Dendritic cell treated with granulocyte-macrophage colony-stimulating factor and Interleukin-4, amounts not matched to agents 40 ng/mL and 50 ng/mL, for 4 days (primary cell): ENCODE data around the gene DOCK3.
"Not testable (repeated sequence)": the region's sequence is repeated elsewhere in the genome, so short reads cannot be mapped to it uniquely, and the experiment has no call there.

Experiments used
- H3K27ac Mint-ChIP-seq: one replicate; pipeline ENCODE4 v1.8.0; 2022; ENCODE audit warnings: mild to moderate bottlenecking, mixed read lengths
- H3K27me3 Mint-ChIP-seq: one replicate; pipeline ENCODE4 v1.8.0; 2022; ENCODE audit warnings: mild to moderate bottlenecking, mixed read lengths
- H3K36me3 Mint-ChIP-seq: one replicate; pipeline ENCODE4 v1.8.0; 2022; ENCODE audit warnings: low read depth, mixed read lengths
- H3K4me1 Mint-ChIP-seq: one replicate; pipeline ENCODE4 v1.8.0; 2022; ENCODE audit warnings: low read depth, mixed read lengths
- H3K4me3 Mint-ChIP-seq: one replicate; pipeline ENCODE4 v1.8.0; 2022; ENCODE audit warnings: mild to moderate bottlenecking, moderate library complexity, mixed read lengths
- H3K9me3 Mint-ChIP-seq: one replicate; pipeline ENCODE4 v1.8.0; 2022; ENCODE audit warnings: mixed read lengths
- intact Hi-C: fragments of 100-400 bp; cut with micrococcal nuclease; formaldehyde crosslinking; loops from one replicate; pipeline ENCODE4 v1.15.0; 2022

DOCK3 gene

DNA sequence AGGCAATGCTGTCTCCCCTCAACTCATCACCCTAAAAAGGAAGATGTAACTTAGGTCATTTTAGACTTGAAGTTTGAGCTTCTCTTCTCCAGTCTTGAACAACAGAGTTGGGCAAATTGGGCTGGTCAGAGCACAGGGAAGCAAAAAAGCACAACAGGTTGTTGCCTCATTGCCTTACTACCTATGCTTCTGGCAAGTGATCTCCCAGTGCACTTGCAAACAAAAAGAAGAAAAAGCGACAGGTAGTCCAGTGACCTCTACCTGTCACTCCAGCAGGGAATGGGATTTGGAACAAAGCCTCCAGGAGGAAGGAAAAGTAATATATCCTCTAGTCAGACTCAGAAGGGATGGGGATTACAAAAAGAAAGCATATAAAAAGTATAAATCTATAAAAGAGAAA is 550.1 kb downstream of the DOCK3 start:
- peaks cover 4% of the 10 kb centered on the region for H3K27me3 Mint-ChIP-seq
- no peaks in the 10 kb centered on the region for H3K4me1 Mint-ChIP-seq
- no peaks in the 10 kb centered on the region for H3K9me3 Mint-ChIP-seq
- H3K27ac Mint-ChIP-seq, result no peak overlapping the region
- intact Hi-C loops, result no loop called here
- no peaks in the 10 kb centered on the region for H3K36me3 Mint-ChIP-seq
- no peak overlapping the region for H3K4me3 Mint-ChIP-seq

DNA sequence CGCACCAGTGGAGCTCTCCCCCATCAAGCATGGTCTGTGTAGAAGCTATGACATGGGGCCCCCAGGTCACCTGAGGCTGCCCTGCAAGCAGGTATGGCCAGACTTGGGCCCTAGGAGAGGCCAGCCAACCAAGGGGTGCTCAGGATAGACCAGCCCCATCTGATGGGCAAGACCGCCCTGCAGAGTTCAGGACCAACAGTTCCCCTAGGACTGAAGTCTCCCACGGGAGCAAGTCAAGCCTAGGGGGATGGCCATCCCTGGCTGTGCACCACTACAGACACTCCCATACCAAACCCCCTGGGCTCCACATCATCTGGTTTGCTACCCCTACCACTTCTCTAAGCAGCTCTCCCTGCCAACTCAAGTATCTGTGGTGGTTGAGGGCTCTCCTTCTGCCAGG is 568.2 kb downstream of the DOCK3 start:
- H3K36me3 Mint-ChIP-seq, result no peaks in the 10 kb centered on the region
- no peaks in the 10 kb centered on the region for H3K27me3 Mint-ChIP-seq
- no peaks in the 10 kb centered on the region for H3K9me3 Mint-ChIP-seq
- H3K4me3 Mint-ChIP-seq, result no peak overlapping the region
- H3K27ac Mint-ChIP-seq, result peak overlapping the region; percentile 64
- H3K4me1 Mint-ChIP-seq, result peaks cover 20% of the 10 kb centered on the region
- intact Hi-C loops, result no loop called here

DNA sequence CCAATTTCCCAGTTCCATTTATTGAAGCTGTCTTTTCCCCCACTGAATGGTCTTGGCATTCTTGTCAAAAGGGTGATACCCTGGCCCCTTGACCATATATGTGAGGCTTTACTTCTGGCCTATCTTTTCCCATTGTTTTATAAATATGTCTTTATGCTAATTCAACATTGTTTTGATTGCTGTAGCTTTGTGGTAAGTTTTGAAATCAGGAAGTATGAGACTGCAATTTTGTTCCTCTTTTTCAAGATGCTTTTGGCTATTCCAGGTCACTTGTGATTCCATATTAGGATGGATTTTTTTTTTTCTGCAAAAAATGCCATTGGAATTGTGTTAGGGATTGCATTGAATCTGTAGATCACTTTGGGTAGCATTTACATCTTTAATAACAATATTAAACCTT is 569.2 kb downstream of the DOCK3 start:
- Mint-ChIP-seq H3K27ac (peak overlapping the region; percentile 64), H3K4me1 (peaks cover 20% of the 10 kb centered on the region)
- intact Hi-C loops, result no loop called here

DNA sequence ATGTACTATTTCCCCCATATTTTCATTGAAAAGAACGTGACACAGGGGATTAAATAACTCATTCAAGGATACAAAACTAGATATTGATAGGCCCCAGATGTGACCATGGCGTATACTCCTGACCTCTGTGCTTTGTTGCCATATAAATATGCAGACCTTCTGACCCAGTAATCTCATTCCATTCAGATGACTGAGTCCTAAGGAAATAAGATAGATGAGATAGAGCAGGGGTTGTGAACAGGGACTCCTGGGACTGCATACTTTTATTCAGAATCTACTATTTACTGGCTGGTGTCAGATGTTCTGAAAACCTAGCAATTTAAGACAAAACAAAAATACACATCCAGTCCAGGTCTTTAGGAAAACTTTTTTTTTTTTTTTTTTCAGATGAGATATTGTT is 571.1 kb downstream of the DOCK3 start:
- intact Hi-C loops, result no loop called here
- Mint-ChIP-seq H3K27me3 (no peaks in the 10 kb centered on the region), H3K36me3 (no peaks in the 10 kb centered on the region), H3K4me1 (peaks cover 20% of the 10 kb centered on the region), H3K27ac (no peak overlapping the region), H3K9me3 (no peaks in the 10 kb centered on the region), H3K4me3 (no peak overlapping the region)

More for the DNA sequence above, 569.2 kb downstream of the DOCK3 start:
- Mint-ChIP-seq H3K27me3 (no peaks in the 10 kb centered on the region), H3K36me3 (no peaks in the 10 kb centered on the region), H3K9me3 (no peaks in the 10 kb centered on the region), H3K4me3 (no peak overlapping the region)

DNA sequence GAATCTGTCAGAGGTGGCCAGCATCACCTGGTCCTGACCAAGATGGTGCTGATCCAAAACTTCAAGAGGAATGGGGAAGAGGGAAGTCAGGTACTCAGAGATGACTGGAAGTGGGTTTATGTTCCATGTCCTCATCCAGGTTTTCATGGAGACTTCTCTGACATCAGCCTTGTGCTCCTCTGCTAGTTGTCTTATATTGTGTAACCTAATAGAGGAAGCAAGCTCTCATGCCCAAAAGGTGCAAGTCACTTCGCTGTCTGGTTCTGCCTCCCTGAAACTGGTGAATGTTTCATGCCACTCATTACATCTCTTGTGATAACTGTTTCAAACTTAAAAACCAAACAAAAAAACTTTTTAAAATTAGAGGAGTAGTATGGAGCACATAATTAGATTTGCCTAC is 583.1 kb downstream of the DOCK3 start:
- peaks cover 3% of the 10 kb centered on the region for H3K27me3 Mint-ChIP-seq
- intact Hi-C loops, result no loop called here
- no peaks in the 10 kb centered on the region for H3K9me3 Mint-ChIP-seq
- H3K4me3 Mint-ChIP-seq, result no peak overlapping the region
- peaks cover 17% of the 10 kb centered on the region for H3K4me1 Mint-ChIP-seq
- no peak overlapping the region for H3K27ac Mint-ChIP-seq
- H3K36me3 Mint-ChIP-seq, result no peaks in the 10 kb centered on the region

DNA sequence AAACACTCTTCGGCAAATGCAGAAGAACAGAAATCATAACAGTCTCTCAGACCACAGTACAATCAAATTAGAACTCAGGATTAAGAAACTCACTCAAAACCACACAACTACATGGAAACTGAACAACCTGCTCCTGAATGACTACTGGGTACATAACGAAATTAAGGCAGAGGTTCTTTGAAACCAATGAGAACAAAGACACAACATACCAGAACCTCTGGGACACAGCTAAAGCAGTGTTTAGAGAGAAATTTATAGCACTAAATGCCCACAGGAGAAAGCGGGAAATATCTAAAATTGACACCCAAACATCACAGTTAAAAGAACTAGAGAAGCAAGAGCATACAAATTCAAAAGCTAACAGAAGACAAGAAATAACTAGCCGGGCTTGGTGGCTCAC is 589.4 kb downstream of the DOCK3 start:
- H3K27ac Mint-ChIP-seq, intact Hi-C loops, H3K4me3 Mint-ChIP-seq, H3K27me3 Mint-ChIP-seq, H3K9me3 Mint-ChIP-seq, H3K36me3 Mint-ChIP-seq: not testable (repeated sequence)
- peaks cover 11% of the 10 kb centered on the region for H3K4me1 Mint-ChIP-seq

DNA sequence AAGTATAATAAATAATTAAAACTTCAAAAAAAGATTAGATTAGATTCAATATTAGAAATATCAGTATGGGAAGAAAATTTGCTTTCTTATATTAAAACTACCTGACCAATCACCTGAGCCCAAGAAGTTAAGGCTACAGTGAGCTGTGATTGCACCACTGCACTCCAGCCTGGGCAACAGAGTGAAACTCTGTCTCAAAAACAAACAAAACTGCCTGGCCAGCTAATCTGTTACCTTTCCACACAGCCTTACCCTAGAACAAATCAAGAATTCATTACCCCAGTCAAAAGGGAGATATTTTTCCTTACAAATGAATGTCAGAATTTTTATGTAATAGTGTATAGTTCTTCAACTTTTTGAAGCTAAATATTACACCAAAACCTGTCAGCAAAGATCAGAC is 593.4 kb downstream of the DOCK3 start:
- intact Hi-C loops, result no loop called here
- H3K27ac Mint-ChIP-seq, result no peak overlapping the region
- H3K27me3 Mint-ChIP-seq, result peaks cover 2% of the 10 kb centered on the region
- H3K9me3 Mint-ChIP-seq, result no peaks in the 10 kb centered on the region
- H3K36me3 Mint-ChIP-seq, result no peaks in the 10 kb centered on the region
- H3K4me1 Mint-ChIP-seq, result peaks cover 6% of the 10 kb centered on the region
- no peak overlapping the region for H3K4me3 Mint-ChIP-seq

DNA sequence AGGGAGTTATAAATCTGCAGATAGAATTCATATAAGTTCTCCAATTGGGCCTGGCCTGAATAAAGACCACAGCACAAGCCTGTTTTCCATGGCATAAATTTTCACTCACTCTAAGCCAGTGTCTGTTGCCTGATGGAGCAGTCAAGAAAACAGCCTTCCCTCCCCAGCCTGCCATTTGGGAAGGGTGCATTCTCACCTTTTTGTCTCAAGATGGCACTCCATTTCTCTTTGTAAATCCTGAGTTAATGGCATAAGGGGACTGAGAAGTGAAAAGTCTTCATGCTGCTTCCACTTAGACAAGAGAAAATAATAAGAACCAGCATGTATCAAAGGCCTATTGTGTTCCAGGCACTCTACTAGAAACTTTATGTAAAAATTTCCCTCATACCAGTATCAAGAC is 594.7 kb downstream of the DOCK3 start:
- H3K4me3 Mint-ChIP-seq, result no peak overlapping the region
- no peaks in the 10 kb centered on the region for H3K27me3 Mint-ChIP-seq
- peaks cover 6% of the 10 kb centered on the region for H3K4me1 Mint-ChIP-seq
- no peaks in the 10 kb centered on the region for H3K9me3 Mint-ChIP-seq
- intact Hi-C loops, result no loop called here
- no peaks in the 10 kb centered on the region for H3K36me3 Mint-ChIP-seq
- H3K27ac Mint-ChIP-seq, result no peak overlapping the region

DNA sequence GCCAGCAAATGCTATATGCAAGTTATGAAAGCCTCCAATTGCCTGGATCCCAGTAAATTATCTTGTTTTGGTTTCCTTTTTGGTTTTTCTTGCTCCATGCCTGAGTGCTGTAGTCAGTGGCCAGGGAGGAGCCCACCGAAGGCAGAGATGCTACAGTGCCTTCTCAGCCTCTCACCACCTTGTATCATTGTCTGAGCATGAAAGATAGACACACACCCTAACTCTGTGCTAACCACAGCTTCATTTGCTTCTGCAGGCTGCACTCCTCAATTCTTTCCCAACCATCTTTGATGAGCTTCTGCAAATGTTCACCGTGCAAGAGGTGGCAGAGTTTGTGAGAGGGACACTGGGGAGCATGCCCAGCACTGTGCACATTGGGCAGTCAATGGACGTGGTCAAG is 595.8 kb downstream of the DOCK3 start:
- Mint-ChIP-seq H3K36me3 (no peaks in the 10 kb centered on the region), H3K9me3 (no peaks in the 10 kb centered on the region), H3K27me3 (no peaks in the 10 kb centered on the region), H3K4me3 (no peak overlapping the region), H3K27ac (no peak overlapping the region), H3K4me1 (peaks cover 6% of the 10 kb centered on the region)
- intact Hi-C loops, result no loop called here

DNA sequence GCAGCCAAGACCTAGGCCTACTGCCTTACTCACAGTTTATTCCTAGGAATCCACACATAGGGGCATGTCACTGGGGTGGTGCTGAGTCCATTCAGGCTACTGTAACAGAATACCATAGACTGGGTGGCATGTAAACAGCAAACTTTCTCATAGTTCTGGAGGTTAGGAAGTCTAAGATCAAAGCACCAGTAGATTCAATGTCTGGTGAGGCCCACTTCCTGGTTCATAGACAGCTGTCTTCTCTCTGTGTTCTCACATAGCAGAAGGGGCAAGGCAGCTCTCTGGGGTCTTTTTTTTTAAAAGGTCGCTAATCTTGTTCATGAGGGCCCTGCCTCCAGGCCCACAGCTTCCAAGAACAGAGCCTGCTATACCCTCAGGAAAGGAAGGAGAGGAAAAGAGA is 596.4 kb downstream of the DOCK3 start:
- no peak overlapping the region for H3K27ac Mint-ChIP-seq
- H3K4me3 Mint-ChIP-seq, result no peak overlapping the region
- H3K36me3 Mint-ChIP-seq, result no peaks in the 10 kb centered on the region

DNA sequence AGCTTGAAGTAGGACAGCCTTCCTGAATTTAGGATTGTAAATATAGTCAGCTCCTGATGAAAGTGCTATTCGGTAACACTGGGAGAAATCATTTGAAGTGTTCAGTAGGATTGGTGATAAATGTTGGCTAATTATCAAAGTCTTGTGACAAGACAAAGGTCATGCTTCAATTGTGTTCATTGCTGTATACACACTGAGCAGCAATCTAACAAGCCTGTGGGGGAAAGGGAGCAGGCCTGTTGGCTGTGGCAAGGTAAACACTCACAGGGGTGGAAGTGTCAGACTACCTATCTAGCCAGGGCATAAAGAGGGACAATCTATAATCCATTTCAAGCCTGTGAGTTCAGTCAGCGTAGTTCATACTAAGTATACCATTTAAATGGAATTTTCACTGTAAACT is 599.3 kb downstream of the DOCK3 start:
- Mint-ChIP-seq H3K27ac (no peak overlapping the region), H3K4me3 (no peak overlapping the region), H3K9me3 (no peaks in the 10 kb centered on the region), H3K27me3 (no peaks in the 10 kb centered on the region), H3K36me3 (no peaks in the 10 kb centered on the region), H3K4me1 (no peaks in the 10 kb centered on the region)
- intact Hi-C loops, result no loop called here

More for the DNA sequence above, 596.4 kb downstream of the DOCK3 start:
- no peaks in the 10 kb centered on the region for H3K9me3 Mint-ChIP-seq
- no peaks in the 10 kb centered on the region for H3K27me3 Mint-ChIP-seq
- intact Hi-C loops, result no loop called here
- H3K4me1 Mint-ChIP-seq, result no peaks in the 10 kb centered on the region

DNA sequence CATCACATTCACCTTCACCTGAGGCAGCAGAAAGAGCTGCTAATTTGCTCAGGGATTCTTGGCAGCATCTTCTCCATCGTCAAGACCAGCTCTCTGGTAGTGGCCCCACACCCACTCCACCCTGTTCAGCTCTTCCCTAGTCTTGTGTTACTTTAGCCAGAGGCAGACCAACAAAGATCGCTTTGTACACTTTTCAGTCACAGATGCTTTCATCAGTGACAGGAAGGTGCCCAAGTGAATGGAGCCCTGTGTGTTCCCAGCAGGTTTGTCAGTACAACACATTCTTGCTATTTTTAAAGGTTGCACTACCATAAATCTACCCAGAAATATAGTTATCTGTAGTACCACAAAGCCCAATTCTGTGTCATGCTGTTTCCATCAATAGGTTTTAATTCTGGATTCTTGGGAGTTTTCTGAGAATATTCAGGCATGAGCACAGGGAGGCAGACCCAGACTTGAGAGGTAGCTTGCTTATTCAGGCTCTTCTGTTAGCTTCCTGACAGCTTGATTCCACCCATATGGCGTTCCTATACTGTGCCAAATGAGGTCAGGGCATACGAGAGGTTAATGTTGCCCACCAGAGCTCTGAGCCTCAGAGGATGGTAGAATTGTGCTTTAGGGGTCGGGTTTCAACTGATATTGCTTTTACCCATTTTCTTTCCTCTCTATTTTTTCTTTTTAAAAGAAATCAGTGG is 600.5 kb downstream of the DOCK3 start:
- Mint-ChIP-seq H3K4me3 (no peak overlapping the region), H3K4me1 (no peaks in the 10 kb centered on the region), H3K36me3 (no peaks in the 10 kb centered on the region), H3K9me3 (no peaks in the 10 kb centered on the region), H3K27ac (no peak overlapping the region), H3K27me3 (no peaks in the 10 kb centered on the region)
- intact Hi-C loops, result no loop called here

DNA sequence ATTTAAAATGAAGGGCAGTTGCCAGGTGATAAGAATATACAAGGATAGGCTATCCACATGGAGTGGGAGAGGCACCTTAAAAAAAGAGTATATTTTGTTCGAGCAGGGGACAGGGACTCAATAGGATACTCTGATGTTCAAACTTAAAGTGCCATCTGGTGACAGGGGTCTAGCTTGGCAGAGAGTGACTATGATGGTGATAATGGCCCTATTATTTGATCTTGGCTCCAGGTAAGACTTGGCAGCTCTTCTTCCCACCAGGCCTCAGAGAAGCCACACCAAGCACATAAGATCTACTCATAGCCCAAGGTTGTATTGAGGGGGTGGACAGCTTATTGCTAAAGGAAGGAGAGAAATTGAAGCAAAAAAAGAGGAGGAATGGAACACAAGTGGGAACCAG is 601.3 kb downstream of the DOCK3 start:
- Mint-ChIP-seq H3K36me3 (no peaks in the 10 kb centered on the region), H3K4me3 (no peak overlapping the region), H3K4me1 (no peaks in the 10 kb centered on the region), H3K27me3 (no peaks in the 10 kb centered on the region), H3K27ac (no peak overlapping the region), H3K9me3 (peaks cover under 1% of the 10 kb centered on the region)
- intact Hi-C loops, result loop anchor here (2.0 kb wide), 1 partner anchor 175 kb away; no protein-coding TSS in a partner anchor

DNA sequence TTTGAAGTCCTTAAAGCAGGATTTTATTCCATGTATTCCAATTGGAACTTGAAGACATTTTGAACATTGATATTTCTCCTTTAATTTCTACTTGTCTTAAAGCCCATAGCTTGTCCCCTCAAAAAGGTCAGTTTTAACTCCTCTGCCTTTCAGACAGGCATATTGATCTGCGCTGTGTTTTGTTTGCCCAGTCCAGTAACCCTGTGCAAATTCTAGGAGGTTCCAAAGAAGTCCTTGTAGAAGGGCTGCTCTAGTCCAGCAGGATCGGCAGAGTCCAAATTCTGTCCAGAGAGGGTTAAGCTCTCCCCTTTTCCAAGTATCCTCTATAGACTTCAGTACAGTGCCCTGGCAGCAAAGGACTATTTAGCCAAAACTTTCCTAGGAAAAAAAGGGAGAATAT is 604.7 kb downstream of the DOCK3 start:
- no peak overlapping the region for H3K27ac Mint-ChIP-seq
- intact Hi-C loops, result no loop called here
- no peaks in the 10 kb centered on the region for H3K27me3 Mint-ChIP-seq
- H3K4me3 Mint-ChIP-seq, result no peak overlapping the region
- H3K4me1 Mint-ChIP-seq, result no peaks in the 10 kb centered on the region
- peaks cover 14% of the 10 kb centered on the region for H3K9me3 Mint-ChIP-seq
- no peaks in the 10 kb centered on the region for H3K36me3 Mint-ChIP-seq

DNA sequence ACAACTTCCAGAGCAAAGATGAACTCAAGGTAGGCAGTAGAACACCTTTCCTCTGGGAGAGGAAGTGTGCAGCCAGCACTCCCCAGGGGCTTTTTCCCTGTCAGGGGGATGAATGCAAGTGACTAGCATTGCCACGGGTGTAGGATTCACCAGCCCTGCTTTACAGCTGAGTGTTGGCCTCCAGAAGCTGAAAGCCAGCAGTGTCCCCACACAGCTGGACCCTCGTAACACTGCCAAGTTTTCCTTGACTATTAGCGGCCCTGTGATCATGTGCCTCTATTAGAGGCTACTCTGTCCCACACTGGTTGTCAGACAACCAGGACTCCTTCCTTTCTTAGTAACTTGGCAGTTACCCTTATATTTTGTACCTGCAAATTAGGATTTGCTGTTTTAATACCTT is 605.4 kb downstream of the DOCK3 start:
- no peak overlapping the region for H3K27ac Mint-ChIP-seq
- no peak overlapping the region for H3K4me3 Mint-ChIP-seq
- H3K9me3 Mint-ChIP-seq, result peaks cover 16% of the 10 kb centered on the region
- no peaks in the 10 kb centered on the region for H3K4me1 Mint-ChIP-seq
- intact Hi-C loops, result no loop called here
- no peaks in the 10 kb centered on the region for H3K27me3 Mint-ChIP-seq
- H3K36me3 Mint-ChIP-seq, result no peaks in the 10 kb centered on the region
